ENCODE results near the gene OLFM1.

Gene OLFM1

GRCh38 chr9:135099574-135099973 lies 12.1 kb downstream of the OLFM1 start:
- TF ChIP-seq CTCF (IDR thresholded peaks at IDR 0.05; ENCODE audit: low read depth, low read length) = no peak
- H3K4me3 ChIP-seq (ENCODE audit: low read depth, low read length) = no peak overlapping the region

- TF ChIP-seq CTCF (IDR thresholded peaks at IDR 0.05; ENCODE audit: low read depth, low read length) = no peak
- H3K4me3 ChIP-seq (ENCODE audit: low read depth, low read length) = no peak overlapping the region
Observed at GRCh38 chr9:135100241-135100681, 12.8 kb downstream of the OLFM1 start.

DNA sequence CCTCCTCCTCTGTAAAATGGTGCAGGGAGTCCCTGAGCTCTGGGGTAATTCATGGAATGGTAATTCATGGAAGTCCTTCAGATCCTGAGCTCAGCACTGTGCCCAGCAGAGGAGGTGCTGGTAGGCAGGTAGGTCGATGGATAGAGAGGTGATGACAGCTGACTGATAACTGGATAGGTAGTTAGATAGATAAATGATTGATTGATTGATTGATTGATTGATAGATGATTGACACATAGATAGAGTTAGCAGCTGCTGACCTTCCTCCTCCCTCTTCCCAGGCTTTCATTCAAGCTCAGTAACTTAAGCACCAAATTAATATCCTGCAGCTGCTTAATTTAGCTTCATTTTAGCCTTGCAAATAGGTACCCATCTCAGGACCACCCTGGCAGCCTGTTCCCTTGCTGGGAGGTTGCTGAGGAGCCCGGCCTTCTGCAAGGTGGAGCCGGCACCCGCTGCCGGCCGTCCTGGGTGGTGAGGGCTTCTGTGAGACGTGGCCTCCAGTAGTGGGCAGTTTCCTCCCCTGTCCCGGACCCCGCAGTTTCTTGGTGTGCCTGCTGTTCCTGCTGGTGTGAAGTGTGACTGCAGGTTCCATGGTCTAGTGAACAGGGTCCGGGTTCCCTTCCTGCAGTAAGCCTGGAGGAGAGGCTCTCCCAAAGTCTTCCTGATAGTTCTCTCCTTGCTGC lies 13.4 kb downstream of the OLFM1 start:
- H3K4me3 ChIP-seq (ENCODE audit: low read depth, low read length) = no peak overlapping the region

GRCh38 chr9:135101486-135101885 lies 14.0 kb downstream of the OLFM1 start:
- no peak for TF ChIP-seq CTCF (IDR thresholded peaks at IDR 0.05; ENCODE audit: low read depth, low read length)
- no peak overlapping the region for H3K4me3 ChIP-seq (ENCODE audit: low read depth, low read length)

More for the DNA sequence above, 13.4 kb downstream of the OLFM1 start:
- TF ChIP-seq CTCF (IDR thresholded peaks at IDR 0.05; ENCODE audit: low read depth, low read length) = no peak

DNA sequence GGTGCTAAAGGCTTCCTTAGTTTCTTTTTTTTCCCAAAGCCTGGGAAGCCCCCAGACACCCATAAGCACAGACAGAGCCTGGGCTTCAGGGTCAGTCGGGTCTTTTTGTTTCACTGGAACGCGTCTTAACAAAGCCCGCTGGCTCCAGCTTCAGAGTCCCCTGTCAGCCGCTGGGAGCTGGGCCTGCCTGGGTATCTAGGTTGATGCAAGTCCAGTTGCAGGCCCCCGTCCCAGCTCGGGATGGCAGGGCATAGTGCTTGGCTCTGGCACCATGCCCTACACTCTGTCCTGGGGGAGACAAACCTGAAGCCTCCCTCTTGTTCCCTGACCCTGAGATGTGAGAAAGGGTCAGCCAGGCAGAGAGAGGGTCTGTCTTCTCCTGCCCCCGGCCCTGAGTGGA lies 14.5 kb downstream of the OLFM1 start:
- TF ChIP-seq CTCF (IDR thresholded peaks at IDR 0.05; ENCODE audit: low read depth, low read length) = no peak
- no peak overlapping the region for H3K4me3 ChIP-seq (ENCODE audit: low read depth, low read length)

DNA sequence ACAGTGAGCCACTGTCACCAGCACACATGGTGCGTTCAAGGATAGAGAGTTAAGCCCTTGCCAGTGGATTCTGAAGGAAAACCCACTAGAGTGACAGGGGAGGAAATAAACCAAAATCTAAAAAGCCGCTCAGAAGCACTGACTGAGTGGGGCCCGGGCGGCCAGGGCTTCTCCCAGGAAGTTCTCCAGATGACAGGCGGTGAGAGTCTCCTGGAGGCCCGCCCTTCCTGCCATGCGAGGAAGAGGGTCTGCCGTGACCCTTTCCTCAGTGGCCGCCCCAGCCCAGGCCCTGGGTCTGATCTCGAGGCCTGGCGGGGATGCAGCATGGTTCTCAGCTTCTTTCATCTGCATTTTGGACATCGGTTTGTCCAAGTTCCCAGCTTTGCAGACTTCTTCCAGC lies 14.9 kb downstream of the OLFM1 start:
- no peak overlapping the region for H3K4me3 ChIP-seq (ENCODE audit: low read depth, low read length)
- TF ChIP-seq CTCF (IDR thresholded peaks at IDR 0.05; ENCODE audit: low read depth, low read length) = no peak

DNA sequence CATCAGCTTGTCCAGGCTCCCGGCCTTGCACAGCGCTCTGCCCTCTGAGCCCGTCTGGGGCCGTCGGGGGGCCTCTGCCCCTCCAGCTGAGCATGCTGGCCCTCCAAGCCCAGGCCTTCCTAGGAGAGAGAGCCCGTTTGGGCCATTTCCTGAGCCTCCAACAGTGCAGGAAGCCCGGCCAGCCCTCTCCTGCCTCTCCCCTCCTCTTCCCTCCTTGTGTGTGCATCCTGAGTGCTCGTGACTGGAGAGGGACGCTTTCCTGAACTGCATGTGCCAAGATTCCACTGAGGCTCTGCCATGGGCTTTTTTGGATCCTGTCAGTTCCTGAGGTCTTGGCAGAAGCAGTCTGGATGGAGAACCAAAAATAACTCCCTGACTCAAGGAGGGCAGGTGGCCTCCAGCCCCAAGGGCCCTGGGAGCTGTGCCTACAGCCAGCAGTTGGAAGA lies 15.6 kb downstream of the OLFM1 start:
- no peak overlapping the region for H3K4me3 ChIP-seq (ENCODE audit: low read depth, low read length)
- no peak for TF ChIP-seq CTCF (IDR thresholded peaks at IDR 0.05; ENCODE audit: low read depth, low read length)
